ENCODE data around the gene SCD5.

The SCD5 gene

DNA sequence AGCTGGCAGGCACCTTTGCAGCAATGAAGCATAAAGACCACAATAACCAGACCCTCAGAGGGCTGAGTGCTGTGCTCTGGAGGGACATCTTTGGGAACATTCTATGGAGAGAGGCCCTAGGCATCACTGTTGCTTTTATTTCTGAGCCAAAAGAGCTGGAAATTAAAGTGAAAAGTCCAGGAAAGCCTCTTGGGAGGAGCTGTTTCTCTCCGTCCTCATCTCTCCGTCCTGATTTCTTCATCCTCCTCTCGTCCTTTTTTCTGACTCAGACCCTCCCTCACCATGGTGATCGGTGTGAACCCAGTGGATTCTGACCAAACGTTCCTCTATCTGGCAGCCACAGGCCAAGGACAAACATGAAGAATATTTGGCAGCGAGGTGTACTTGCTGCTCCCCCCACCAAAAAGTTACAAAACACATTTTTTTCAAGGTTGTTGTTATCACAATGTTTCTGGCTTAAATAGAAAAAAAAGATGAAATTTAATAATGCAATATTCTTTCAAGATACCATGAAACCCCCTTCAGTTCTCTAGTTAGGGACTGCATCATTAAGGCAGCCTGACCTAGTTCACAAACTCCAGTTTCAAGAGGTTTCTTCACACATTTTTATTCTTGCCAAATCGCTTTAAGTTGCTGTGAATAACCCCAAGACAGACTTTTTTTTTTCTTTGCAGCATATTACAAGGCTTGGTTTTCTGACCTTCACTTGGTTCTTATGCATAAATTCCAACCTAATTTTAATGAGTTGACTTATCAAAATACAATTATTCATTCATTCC is 80.2 kb downstream of the SCD5 start:
- no peak for DNase-seq

DNA sequence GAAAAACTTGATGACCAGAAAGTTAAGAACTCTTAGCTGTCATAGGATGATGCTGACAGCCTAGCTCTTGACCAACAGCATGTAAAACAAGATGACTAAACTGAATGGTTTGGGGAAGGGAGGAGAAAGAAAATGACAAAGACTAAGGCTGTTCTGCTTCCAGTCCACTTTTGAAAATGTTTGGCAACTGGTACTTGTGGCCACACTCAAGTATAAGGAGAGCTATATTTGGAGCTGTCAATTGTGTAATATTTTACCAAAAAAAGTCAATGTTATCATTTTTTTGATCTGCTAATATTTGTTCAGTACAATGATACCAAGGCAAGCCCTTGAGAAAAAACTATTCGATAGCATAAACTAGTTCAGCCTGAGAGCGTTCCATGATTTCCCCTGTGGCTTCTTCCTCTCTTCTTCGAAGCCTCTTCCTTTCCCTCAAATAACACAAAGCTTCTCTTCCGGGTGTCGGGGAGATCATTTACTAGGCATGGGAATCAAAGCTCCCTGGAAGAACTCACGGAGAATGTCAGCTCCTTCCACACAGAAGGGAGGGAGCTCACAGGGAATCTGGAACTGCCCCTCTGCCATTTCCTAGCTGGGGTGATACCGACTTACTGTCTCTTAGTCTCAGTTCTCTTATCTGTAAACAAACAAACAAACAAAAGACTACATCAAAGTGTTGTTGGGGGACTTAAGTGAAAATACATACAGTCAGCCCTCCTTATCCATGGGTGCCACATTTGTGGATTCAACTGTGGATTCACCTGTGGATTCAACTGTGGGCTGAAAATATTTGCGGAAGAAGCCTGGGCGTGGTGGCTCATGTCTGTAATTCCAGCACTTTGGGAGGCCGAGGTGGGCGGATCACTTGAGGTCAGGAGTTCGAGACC is 82.6 kb downstream of the SCD5 start:
- no peak for DNase-seq

DNA sequence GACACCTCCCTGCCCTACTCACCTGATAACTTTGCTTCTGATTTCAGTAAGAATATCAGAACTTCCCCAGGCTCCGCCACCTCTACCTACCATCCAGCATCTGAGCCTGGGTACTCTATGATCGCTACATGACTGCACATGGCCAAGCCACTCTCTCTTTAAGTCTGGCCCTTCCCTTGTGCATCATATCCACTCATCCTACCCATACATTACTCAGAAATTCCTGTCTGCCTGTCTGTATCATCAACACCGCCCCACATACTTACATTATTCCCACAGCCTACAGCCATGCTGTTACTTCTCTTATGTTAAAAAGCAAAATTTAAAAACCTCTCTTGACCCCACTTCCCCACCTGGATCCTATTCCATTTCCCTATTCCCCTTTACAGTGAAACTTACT is 84.7 kb downstream of the SCD5 start:
- DNase-seq: no peak

DNA sequence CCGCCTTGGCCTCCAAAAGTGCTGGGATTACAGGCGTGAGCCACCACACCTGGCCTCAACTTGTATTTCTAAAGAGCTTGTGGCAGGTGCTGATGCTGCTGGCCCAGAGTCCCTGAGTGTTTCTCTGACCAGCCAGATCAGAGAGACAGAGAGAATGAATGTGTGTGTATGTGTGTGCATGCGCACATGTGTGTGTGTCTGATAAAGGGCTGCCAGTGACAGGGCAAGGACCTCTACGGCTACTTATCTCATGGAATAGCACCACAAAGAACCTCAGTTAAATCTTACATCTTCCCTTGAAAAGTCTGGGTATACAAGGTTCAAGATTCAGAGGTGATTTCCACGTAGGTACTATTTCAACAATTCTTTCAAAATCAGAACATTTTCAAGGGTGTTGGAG is 86.0 kb downstream of the SCD5 start:
- DNase-seq: no peak

DNA sequence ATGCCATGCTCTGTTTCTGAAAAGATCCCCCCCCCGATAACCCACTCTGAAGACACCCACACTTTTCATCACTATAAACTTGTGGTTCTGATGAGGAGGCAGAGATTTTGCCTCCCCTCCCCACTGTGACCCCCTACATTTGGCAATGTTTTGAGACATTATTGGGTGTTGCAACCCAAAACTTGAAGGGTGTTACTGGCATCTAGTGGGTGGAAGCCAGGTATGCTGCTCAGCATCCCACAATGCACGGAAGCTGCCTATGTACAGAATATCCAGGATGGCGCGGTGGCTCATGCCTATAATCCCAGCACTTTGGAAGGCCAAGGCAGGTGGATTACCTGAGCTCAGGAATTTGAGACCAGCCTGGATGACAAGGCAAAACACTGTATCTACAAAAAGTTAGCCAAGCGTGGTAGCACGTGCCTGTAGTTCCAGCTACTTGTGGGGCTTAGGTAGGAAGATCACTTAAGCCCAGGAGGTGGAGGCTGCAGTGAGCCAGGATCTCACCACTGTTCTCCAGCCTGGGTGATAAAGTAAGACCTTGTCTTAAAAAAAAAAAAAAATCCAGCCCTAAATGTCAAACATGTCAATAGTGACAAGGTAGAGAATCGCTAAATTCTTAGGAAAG is 87.3 kb downstream of the SCD5 start:
- no peak for DNase-seq

DNA sequence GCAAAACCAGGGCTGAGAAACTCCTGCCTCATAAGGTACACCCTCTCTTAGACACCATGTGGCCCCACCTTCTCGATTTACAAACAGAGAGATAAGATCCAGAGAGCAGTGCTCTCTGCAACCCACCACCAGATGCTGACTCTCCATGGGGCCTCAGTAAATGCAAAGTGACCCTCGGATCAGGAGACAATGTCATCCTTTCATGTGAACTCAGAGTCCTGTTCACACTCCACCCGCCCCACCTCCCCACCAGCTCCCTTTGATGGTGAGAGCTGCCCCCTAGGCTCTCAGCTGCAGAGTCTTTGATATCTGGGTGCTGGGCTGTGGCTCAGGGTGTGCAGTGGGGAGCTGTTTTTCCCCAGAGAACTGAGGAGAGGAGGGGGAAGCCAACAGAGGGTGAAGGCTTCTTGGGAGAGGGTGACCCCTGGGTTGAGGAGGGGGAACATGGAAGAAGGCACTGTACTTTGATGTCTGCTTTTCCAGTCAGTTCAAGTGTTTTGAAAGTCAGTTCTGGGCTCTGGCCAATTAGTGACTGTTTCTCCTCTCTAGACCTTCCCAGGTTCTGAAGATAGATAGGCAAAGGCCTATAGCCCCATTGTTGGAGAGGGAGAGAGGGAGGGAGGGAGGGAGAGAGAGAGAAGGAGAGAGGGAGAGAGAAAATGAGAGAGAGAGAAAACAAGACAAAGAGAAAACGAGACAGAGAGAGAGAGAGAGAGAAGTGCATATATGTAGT is 88.2 kb downstream of the SCD5 start:
- no peak for DNase-seq

DNA sequence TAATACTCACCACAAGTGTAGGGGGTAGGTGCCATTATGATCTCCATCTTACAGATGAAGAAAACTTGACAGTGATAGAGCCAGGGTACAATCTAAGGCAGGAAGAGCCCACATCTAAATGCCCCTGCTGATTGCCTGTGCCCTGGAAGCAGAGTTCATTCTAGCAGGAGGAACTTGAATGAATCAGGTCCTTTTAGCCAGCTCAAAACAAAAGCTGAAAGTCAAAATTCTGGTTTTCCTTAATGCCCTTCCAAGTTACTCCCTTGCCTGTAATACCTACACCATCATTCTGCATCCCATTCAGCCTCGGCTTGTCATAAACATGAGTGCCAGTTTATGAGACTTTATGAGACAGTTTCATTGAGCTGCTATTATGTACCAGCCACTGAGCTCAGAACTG is 89.6 kb downstream of the SCD5 start:
- DNase-seq: no peak

DNA sequence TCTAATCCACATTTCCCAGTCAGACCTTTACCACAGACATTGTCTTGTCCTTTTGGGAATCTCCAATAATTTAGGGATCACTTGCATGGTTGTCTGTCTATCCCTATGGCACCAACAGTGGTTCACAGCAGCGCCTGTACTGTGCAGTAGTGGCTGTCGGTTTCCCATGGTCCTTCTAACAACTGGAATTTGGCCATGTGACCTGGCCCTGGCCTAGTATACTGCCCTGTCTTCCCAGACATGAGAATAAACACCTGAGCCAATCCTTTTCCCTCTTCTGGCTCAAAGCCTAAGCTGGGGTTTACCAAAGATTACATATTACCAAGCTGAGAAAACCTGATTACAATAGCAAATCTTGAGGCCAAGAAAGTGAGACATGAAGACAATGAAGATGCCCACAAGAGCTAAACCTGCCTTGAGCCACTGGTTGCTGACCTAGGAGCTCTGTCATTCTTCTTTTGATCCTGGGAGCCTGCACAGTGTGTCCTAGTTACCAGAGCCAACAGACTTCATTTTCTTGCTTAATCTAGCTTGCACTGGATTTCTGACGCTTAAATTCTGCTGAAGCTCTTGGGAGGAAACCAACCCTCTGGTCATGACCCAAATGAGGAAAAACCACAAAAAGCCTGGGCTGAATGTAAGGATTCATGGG is 92.1 kb downstream of the SCD5 start:
- no peak for DNase-seq

DNA sequence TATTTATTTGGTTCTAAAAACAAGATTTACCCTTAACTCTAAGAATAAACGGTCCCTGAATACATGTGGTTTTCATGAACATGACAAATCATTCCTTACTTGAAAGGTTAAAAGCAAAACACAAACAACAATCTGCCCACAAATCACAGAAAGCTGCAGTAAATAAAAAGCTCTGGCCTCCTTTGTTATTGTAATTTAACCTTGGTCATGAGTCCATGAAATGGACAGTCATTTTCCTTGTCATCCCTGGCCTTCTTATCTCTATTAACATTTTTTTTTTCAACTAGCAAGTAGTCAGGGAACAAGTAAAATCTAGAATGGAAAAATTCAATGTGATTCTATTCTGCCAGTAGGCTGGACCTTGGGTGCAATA is 92.7 kb downstream of the SCD5 start:
- DNase-seq: no peak

DNA sequence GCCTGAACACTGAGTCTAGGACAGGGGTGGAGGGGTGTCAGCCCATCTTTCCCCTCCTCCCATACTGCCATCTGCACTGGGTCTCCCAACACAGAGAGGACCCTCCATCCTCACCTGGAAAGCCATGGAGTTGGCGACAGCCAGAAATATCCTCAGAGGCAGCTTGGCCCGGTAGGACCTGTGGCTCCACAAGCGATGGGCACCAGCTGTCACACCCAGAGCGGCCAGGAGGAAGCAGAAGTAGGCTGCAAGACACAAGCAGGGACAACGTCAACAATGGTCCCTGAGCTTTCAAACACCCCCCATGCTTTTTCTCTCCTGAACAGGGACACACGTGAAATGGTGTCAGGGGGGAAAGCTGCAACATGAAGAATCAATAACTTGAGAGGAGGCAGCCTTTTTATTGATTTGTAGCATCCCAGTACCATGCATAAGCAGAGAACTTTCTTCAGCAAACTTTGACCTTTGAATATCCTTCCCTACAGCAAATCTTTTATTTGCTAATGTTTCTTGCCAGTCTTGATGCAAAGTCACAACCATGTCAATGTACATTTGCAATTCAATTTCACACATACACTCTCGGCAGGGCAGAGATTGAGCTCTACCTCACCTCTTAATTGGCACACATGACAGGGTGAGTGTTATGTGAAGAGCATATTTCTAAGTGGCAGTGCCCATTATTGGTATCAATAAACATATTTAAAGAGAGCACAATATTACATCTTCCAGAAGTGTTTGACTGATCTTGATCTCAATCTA is 93.2 kb downstream of the SCD5 start:
- DNase-seq: no peak

DNA sequence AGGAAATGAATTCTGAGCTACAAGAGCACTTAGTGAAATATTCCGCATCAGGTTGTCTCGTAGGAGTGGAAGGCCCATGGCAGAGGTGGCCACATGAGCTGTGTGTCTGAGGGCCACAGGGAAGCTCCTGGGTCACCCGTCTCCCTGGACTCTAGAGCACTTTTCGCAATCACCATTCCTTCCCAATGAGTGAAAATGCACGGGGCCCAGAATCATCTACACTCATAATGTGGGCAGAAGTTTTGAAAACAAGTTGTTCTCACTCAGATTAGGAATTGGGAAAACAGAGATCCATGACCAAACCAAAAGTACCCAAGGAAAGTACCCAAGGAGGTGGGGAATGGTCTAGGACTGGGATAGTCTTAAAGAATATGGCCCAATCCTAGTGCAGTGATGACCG is 94.4 kb downstream of the SCD5 start:
- no peak for DNase-seq

DNA sequence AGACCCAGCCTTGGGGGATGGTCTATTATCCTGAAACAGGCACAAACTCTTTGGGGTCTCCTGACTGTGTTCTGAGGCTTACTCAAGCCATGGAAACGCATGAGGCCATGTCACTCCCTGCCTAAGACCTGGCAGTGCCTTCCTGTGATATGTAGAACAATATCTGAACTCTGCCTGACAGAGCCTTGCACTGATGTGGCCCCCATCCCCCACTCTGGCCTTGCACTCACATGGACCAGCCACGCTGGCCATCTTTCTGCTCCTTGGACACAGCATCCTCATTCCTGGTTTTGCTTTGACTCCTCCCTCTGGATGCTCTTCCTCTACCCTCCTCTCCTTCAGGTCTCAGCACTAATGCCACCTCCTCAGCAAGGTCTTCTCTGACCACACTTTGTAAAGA is 100.2 kb downstream of the SCD5 start:
- DNase-seq: no peak

DNA sequence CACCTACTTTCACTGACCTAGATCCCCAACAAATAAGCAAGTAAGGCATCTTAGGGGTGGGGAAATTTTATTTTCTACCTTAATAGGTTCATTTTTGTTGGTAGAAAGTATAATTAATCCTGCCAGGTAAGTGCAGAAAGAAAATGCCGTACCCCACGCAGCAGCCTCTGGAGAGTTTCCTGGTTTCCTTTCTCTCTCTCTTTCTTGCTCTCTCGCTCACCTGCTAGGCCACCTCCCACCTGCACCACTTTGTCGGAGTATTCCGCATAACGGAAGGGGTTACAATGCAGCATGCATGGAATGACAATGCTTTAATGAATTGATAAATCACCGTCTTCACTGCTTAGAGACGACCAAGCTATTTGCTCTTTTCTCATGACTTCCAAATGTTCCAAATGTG is 101.0 kb downstream of the SCD5 start:
- no peak for DNase-seq

DNA sequence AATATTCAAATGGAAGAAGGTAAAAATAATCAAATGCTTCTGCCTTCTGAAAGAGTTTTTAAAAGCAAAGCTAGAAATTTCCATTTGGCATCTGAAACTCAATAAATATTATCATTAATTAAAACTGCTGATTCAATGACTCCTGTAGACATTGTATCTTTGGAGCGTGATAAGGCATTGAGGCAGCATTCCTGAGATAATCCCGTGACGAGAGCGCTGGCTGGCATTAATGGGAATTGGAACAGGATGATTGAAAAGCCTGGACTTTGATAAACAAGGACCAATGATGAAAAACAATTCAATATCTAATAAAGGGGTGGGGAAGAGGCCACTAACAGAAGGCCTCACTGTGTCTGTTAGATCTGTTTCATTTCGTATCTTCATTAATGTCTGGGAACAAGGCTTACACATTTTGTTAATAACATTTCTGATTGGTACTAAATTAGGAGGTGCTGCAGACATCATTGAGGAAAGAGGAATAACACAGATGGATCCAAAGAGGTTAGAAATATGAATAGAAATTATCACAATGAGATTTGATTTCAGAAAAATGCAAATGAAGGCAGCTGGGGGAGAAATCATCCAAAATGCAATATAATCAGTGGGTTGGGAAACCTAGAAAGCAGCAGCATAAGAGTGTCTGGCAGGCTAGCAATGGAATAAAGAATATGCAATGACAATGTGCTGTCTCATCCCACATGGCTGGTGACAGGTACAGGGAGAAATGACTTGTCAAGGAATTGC is 102.3 kb downstream of the SCD5 start:
- no peak for DNase-seq

DNA sequence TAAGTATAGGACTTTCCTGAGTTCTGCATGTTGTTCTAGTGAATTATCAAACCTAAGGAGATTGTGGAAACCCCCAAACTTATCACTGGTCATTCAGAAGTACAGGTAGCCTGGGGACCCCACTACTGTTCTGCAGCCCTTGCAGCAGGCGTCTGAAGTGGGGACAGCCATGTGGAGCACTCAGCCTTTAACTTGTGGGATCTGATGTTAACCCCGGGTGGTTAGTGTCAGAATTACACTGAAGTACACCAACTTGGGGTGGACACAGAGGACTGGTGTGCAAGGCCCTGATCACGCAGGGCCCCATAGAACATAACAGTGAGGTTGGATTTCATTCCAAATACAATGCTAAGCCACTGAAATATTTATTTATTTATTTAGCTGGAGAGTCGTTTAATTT is 103.7 kb downstream of the SCD5 start:
- no peak for DNase-seq

DNA sequence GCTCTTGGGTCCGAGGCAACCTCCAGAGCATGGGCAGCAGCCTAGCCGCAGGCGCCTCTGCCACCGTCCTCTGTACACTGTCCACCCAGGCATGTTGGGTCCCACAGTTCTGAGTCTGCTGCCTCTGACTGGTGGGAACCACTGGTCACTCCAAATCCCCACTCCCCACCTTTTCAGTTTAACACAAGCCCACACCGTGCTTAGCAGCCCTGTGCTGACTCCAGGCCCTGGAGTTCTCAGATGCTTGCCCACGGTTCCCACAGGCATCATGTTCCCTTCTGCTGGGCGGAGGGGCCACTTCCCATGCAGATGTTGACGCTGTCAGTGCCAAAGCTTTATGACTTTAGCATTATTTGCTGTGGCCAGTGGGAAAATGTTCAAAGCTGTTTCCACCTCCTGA is 104.5 kb downstream of the SCD5 start:
- DNase-seq: no peak

DNA sequence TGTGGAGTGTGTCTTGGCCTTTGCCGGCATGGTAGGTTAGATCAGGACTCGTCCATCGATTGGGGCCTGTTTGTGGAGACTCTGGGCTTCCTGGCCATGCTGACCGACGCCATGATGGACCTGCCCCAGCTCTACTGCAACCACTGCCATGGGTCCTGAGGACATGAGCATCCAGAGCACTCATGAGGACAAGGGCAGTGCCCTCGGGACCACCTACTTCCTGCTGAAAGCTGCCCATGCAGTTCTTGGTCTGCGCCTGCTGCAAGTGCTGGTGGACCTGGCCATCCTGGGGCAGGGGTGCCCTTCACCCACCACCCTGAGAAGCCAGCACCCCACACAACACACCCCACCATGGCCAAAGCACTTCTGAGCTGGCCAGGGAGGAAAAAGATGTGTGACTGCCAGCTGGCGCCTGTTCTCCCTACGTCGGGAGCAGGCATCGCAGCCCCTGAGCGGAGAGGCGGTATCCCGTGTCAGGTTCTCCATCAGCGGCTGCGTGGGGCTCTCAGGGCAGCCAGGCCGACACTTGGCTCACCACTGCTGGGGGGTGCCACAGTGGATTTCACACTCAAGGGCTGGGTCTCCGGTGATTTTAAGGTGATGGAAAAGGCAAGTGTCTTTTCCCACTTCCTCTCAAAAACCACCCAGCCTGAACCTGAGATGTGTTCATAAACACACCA is 106.4 kb downstream of the SCD5 start:
- DNase-seq: no peak

DNA sequence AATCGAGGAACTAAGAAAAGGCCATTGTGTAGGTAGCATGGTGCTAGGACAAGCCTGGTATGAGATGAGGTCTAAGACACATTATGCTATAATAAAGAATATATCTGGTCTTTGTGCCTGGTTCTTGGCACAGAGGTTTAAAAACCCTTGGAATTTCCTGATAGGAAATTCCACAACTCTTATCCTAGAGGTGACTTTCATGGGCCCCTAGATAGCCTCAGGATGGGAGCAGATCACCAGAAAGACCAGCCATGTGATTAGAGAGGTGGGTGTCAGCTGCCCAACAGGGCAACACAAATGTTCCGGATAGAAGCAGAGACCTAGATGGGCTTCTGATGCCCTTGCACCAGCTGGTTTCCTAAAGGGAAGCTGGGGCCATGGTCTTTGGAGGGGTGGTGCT is 107.2 kb downstream of the SCD5 start:
- no peak for DNase-seq

DNA sequence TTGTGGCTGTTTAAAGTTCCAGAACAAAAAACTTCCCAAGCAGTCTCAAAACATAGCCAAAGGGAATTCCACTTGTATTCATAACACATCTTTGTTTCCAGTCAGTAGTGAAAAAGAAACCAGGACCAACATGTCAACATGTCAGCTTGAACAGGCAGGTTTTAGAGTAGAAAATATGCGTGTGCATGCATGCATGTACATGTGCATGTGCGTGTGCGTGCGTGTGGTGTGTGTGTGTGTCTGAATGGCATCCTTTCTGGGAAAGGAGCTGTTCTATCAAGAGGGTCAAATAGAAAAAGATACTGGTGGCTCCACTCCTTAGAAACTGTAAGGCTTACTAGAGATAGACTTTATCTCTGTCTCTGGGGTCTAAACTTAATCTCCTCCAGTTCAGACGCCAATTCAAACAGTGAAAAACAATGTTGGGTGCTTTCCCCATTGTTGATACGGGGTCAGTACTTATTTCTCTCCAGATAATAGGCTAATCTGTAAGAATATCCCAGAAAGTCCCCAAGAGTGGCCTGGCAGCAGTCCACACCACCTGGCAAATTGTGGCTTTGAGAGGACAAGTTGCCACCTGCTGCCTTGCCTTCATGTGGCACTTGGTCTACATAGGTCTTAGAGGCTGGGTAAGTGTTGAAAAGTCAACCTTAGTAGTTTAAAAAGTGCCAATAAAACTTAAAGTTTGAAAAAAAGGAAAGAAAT is 110.4 kb downstream of the SCD5 start:
- DNase-seq: no peak

DNA sequence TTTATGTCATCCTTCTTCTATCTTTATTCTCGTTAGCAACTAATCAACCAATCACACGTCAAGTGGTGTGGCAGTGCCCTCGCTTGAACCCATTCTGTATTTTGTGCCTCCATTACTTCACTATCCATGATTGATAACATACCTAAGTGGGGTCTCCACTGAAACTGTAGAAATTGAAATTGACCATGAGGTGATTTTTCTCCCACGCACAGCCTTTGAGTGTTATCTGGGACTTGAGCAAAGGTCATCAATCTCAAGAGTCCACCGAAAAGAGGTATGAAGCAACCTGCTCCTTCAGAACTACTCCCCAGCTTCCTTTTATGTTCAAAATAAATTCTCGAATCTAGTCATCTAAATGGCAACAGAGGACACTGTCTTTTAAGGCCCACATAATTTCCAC is 111.1 kb downstream of the SCD5 start:
- no peak for DNase-seq
